GM21576 (cell line): Measurements from ENCODE around the gene LRRC55.

Experiments
- ATAC-seq: cut with Tn5 transposase; IDR thresholded peaks from one replicate; pipeline ENCODE4 v1.9.1; 2021; ENCODE audit warnings: mild to moderate bottlenecking, moderate library complexity; ENCODE audit not compliant: unreplicated experiment

The LRRC55 gene

GRCh38 chr11:57181678-57182305 is at the start of gene LRRC55:
LRRC55 (plus strand) TSS chr11:57181953; CDS start chr11:57182023, 70 bp downstream.
- ATAC-seq, result no peak

GRCh38 chr11:57133366-57134038 is 48.3 kb upstream of the LRRC55 start:
- ATAC-seq, result no peak

- ATAC-seq, result no peak
These were observed 47.5 kb upstream of the LRRC55 start for GRCh38 chr11:57134284-57134683.

- no peak for ATAC-seq
These were observed 46.6 kb upstream of the LRRC55 start for GRCh38 chr11:57135020-57135751.

GRCh38 chr11:57140568-57140967 is 41.2 kb upstream of the LRRC55 start:
- no peak for ATAC-seq

GRCh38 chr11:57143459-57143858 is 38.3 kb upstream of the LRRC55 start:
- ATAC-seq, result no peak

GRCh38 chr11:57144075-57144474 is 37.7 kb upstream of the LRRC55 start:
- no peak for ATAC-seq

GRCh38 chr11:57144531-57145320 is 37.0 kb upstream of the LRRC55 start:
- ATAC-seq, result no peak

GRCh38 chr11:57146301-57146700 is 35.5 kb upstream of the LRRC55 start:
- ATAC-seq, result no peak

- ATAC-seq, result no peak
These were observed 33.1 kb upstream of the LRRC55 start for GRCh38 chr11:57148621-57149020.

- ATAC-seq, result no peak
These were observed 31.3 kb upstream of the LRRC55 start for GRCh38 chr11:57150454-57150917.

GRCh38 chr11:57152134-57152533 is 29.6 kb upstream of the LRRC55 start:
- ATAC-seq, result no peak

- no peak for ATAC-seq
These were observed 28.3 kb upstream of the LRRC55 start for GRCh38 chr11:57153448-57153847.

GRCh38 chr11:57154739-57155138 is 27.0 kb upstream of the LRRC55 start:
- ATAC-seq, result no peak

- ATAC-seq, result no peak
These were observed 26.4 kb upstream of the LRRC55 start for GRCh38 chr11:57155400-57155799.

GRCh38 chr11:57155838-57156607 is 25.7 kb upstream of the LRRC55 start:
- no peak for ATAC-seq

- no peak for ATAC-seq
These were observed 24.8 kb upstream of the LRRC55 start for GRCh38 chr11:57156928-57157327.

- ATAC-seq, result no peak
These were observed 24.1 kb upstream of the LRRC55 start for GRCh38 chr11:57157624-57158023.

- no peak for ATAC-seq
These were observed 23.6 kb upstream of the LRRC55 start for GRCh38 chr11:57158180-57158579.

GRCh38 chr11:57158599-57158998 is 23.2 kb upstream of the LRRC55 start:
- no peak for ATAC-seq
